ENCODE measurements around the gene TRPM3. TPM values are rescaled to one million over a fixed set of nuclear protein-coding genes. Genes with fewer than 3 reads are reported as not detected.

Gene TRPM3
- total RNA-seq, 1 experiment from 2014 or later = 0.26 TPM

GRCh38 chr9:70683841-70684240 is 437.6 kb downstream of the TRPM3 start:
- Histone ChIP-seq H3K9me2 (ENCODE audit: insufficient read depth) (no peaks in the 10 kb centered on the region), H3K27me3 (ENCODE audit: insufficient read depth, low read depth) (no peaks in the 10 kb centered on the region), H3F3A (ENCODE audit: insufficient read depth, low read depth) (no peaks in the 10 kb centered on the region), H2AFZ (no peak overlapping the region), H3K4me1 (replicated peaks; ENCODE audit: insufficient read depth) (no peaks in the 10 kb centered on the region), H3K9me3 (ENCODE audit: insufficient read depth, low read depth) (no peaks in the 10 kb centered on the region), H3K27ac (no peak overlapping the region), H3K79me2 (ENCODE audit: low read depth) (no peaks in the 10 kb centered on the region), H3K4me3 (no peak overlapping the region), H4K20me1 (ENCODE audit: insufficient read depth) (no peaks in the 10 kb centered on the region), H3K4me2 (no peak overlapping the region), H3K36me3 (ENCODE audit: low read depth) (no peaks in the 10 kb centered on the region)
- intact Hi-C loops (cut with micrococcal nuclease; ENCODE audit: unreplicated experiment) = no loop called here
- no peak for TF ChIP-seq EZH2 (IDR thresholded peaks at IDR 0.05; ENCODE audit: low read depth)
- no peak for TF ChIP-seq CTCF (conservative IDR thresholded peaks at IDR 0.05)
- no TSS peak for BruUV-seq (replicated peaks)
- CTCF ChIA-PET = no interaction called here
- POLR2A ChIA-PET (ENCODE audit: unreplicated experiment) = no interaction called here
- DNase-seq = no peak

DNA sequence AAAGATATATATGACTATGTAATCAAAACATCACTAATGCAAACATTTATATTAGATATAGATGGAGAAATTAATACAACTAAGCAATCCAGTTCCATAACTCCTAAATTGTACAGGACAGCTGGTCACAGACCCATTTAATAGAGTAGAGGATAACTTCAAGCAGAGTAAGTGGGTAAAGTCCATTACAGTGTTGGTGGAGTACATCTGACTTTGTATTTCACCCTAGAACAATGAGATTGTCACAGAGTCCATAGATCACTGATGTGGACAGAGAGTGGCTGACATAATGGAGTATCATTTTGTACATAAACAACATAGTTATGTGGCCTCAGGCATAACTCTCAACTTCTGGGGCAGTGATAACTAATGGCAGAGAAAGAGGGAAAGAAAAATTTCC is 439.1 kb downstream of the TRPM3 start:
- Histone ChIP-seq H3K9me2 (ENCODE audit: insufficient read depth) (no peaks in the 10 kb centered on the region), H3K27me3 (ENCODE audit: insufficient read depth, low read depth) (no peaks in the 10 kb centered on the region), H3K9me3 (ENCODE audit: insufficient read depth, low read depth) (no peaks in the 10 kb centered on the region), H2AFZ (no peak overlapping the region), H3K4me3 (no peak overlapping the region), H3K4me2 (no peak overlapping the region), H3K4me1 (replicated peaks; ENCODE audit: insufficient read depth) (no peaks in the 10 kb centered on the region), H3K27ac (no peak overlapping the region), H4K20me1 (ENCODE audit: insufficient read depth) (no peaks in the 10 kb centered on the region), H3K79me2 (ENCODE audit: low read depth) (no peaks in the 10 kb centered on the region), H3F3A (ENCODE audit: insufficient read depth, low read depth) (no peaks in the 10 kb centered on the region), H3K36me3 (ENCODE audit: low read depth) (no peaks in the 10 kb centered on the region)
- ChIA-PET CTCF (no interaction called here), POLR2A (ENCODE audit: unreplicated experiment) (no interaction called here)
- BruUV-seq (replicated peaks) = no TSS peak
- TF ChIP-seq CTCF (conservative IDR thresholded peaks at IDR 0.05) (no peak), EZH2 (IDR thresholded peaks at IDR 0.05; ENCODE audit: low read depth) (no peak)
- intact Hi-C loops (cut with micrococcal nuclease; ENCODE audit: unreplicated experiment) = no loop called here
- DNase-seq = no peak

DNA sequence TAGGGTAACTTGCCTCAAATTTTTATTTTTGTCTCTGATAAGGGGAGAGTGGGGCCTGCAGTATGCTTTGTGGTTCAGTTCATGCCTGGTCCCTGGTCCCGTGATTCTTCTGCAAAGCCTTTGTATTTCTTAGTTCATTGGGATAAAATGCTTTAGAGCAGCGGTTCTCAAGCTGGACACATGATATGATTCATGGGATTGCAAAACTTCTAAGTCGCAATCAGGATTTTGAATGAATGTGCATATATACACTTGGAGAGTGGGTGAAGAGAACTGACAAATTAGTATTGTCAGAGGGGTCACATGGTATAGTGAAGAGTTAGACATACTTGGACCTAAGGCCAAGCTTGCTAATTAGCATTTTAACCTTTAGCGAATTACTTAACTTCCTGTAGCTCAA is 441.6 kb downstream of the TRPM3 start:
- no peaks in the 10 kb centered on the region for H3F3A ChIP-seq (ENCODE audit: insufficient read depth, low read depth)
- no peaks in the 10 kb centered on the region for H3K27me3 ChIP-seq (ENCODE audit: insufficient read depth, low read depth)
- H4K20me1 ChIP-seq (ENCODE audit: insufficient read depth) = no peaks in the 10 kb centered on the region
- ChIA-PET CTCF (no interaction called here), POLR2A (ENCODE audit: unreplicated experiment) (interaction anchor here (0.6 kb wide), 1 partner anchor 259 kb away, joined by 7 read pairs; no protein-coding TSS in a partner anchor)
- no TSS peak for BruUV-seq (replicated peaks)
- no peaks in the 10 kb centered on the region for H3K4me1 ChIP-seq (replicated peaks; ENCODE audit: insufficient read depth)
- TF ChIP-seq CTCF (conservative IDR thresholded peaks at IDR 0.05) (no peak), EZH2 (IDR thresholded peaks at IDR 0.05; ENCODE audit: low read depth) (no peak)
- intact Hi-C loops (cut with micrococcal nuclease; ENCODE audit: unreplicated experiment) = no loop called here
- H3K36me3 ChIP-seq (ENCODE audit: low read depth) = no peaks in the 10 kb centered on the region
- no peak overlapping the region for H3K4me2 ChIP-seq
- DNase-seq = no peak
- no peaks in the 10 kb centered on the region for H3K9me3 ChIP-seq (ENCODE audit: insufficient read depth, low read depth)
- no peaks in the 10 kb centered on the region for H3K79me2 ChIP-seq (ENCODE audit: low read depth)
- no peaks in the 10 kb centered on the region for H3K9me2 ChIP-seq (ENCODE audit: insufficient read depth)
- no peak overlapping the region for H3K27ac ChIP-seq
- H3K4me3 ChIP-seq = no peak overlapping the region
- H2AFZ ChIP-seq = no peak overlapping the region
